GM12892 (cell line): ENCODE measurements around the gene COPZ1.

Experiments
- DNase-seq: peaks from one replicate; pipeline ENCODE4 v3.0.0; 2011; ENCODE audit not compliant: insufficient read length
- FAIRE-seq: peaks from 2 replicates; lab custom pipeline; 2011; peaks lifted over from hg19 to GRCh38; lab: Jason Lieb, UNC
- POLR2A ChIP-seq: IDR thresholded peaks from 2 replicates; pipeline ENCODE4 v1.6.1; 2011; ENCODE audit warnings: low read depth, low read length, control low read depth
- POLR2AphosphoS5 ChIP-seq: IDR thresholded peaks from 2 replicates; pipeline ENCODE4 v1.6.1; 2011; ENCODE audit warnings: low read depth, low read length, control low read depth
- TAF1 ChIP-seq: IDR thresholded peaks from 2 replicates; pipeline ENCODE4 v1.6.1; 2011; ENCODE audit warnings: low read depth, mild to moderate bottlenecking, control low read depth, low read length, borderline replicate concordance

The COPZ1 gene

GRCh38 chr12:54369597-54370131 lies 44.7 kb downstream of the COPZ1 start:
- FAIRE-seq: no peak
- no peak for DNase-seq
- TF ChIP-seq TAF1 (no peak), POLR2A (no peak), POLR2AphosphoS5 (no peak)

DNA sequence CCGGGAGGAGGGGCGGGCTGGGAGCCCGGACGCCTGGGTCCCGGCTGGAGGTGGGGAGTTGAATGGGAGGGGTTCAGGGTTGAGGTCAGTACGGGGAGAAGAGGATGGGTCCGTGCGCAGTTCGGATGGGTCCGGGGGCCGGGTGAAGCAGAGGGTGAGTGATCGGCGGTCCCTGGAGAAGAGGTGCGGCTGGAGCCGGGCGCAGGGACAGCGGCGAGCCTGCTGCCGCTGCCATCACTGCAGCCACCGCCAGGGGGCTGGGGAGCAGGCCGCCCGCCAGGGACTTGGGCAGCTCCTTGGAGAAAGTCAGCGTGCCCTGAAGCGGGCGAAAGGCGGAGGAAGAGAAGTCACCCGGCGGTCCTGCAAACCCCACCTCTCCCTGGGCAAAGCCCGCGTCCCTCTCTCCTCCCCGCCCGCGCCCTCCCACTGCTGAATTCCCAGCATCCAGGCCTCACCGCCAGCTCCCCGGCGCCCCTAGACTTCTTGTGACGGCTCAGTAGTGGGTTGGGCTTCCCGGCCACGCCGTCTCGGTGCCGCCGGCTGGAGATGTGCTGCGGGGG lies 45.3 kb downstream of the COPZ1 start:
- TF ChIP-seq TAF1: no peak
- TF ChIP-seq POLR2AphosphoS5: no peak
- TF ChIP-seq POLR2A: no peak
- no peak for DNase-seq
- no peak for FAIRE-seq

DNA sequence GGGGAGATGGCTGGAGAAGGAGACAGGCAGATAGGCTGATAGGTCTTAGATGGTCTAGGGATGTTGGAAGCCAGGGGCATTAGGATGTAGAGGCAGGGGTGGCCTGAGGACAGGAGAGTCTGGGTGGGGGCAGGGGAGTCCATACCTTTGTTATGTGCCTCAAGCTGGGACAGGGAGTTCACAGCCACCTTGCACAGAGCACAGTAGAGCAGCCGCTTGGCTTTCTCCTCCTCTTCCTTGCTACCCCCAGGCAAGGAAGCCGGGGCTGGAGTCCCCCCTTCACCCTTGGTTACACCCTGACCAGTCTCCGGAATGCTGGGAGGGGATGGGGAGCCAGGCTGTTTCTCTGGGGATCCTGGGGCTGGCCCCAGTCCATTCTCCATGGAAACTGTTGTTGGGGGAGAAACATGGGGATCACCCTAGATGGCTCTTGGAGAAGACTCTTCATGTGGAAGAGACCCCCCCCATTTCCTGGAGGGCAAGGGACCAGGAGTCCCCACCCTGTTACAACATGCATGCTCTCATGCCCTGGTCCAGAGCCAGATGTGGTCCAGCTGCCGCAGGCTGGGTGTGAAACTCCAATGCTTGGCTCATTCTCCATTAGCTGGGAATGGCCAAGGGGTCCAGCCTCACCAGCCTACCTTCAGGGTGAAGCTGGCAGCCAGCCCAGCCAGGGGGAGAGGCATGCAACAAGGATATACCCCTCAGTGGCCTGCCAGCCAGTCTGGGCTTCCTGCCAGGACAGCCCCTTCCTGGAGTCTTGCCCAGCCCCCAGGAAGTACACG lies 46.6 kb downstream of the COPZ1 start:
- TF ChIP-seq TAF1 (no peak), POLR2A (no peak), POLR2AphosphoS5 (no peak)
- FAIRE-seq (no peak), DNase-seq (no peak)

DNA sequence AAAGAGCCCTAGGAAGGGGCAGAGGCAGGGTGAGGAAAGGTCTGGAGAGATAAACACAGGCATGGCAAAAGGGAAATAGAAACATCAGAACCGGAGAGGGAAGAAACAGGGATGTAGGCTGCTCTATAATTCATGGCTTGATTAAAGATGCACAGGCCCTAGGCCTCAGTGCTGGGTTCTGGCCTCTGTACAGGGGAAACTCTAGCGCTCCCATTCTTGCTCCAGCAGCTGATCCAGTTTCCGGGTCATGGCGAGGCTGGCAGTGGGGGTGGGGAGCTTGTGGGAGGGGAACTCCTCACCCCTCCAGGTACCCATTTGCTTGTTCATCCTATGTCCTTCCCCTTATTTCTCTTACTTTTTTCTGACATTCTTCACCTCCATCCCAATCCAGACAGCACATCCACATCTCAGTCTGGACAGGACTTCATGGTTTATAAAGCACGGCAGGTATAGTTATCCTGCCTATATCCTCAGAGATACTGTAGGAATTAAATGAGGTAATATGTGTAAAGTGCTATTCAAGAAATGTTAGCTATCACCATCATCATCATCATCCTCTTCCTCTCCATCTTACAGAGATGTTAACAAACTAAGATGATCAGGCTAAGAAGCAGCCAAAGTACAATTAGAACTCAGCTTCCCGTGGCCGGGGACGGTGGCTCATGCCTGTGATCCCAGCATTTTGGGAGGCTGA lies 47.3 kb downstream of the COPZ1 start:
- FAIRE-seq (no peak), DNase-seq (no peak)
- no peak for TF ChIP-seq POLR2AphosphoS5
- TF ChIP-seq TAF1: no peak
- no peak for TF ChIP-seq POLR2A

- DNase-seq (no peak), FAIRE-seq (no peak)
- TF ChIP-seq TAF1 (no peak), POLR2AphosphoS5 (no peak), POLR2A (no peak)
These were observed 49.0 kb downstream of the COPZ1 start for GRCh38 chr12:54373649-54374561.

DNA sequence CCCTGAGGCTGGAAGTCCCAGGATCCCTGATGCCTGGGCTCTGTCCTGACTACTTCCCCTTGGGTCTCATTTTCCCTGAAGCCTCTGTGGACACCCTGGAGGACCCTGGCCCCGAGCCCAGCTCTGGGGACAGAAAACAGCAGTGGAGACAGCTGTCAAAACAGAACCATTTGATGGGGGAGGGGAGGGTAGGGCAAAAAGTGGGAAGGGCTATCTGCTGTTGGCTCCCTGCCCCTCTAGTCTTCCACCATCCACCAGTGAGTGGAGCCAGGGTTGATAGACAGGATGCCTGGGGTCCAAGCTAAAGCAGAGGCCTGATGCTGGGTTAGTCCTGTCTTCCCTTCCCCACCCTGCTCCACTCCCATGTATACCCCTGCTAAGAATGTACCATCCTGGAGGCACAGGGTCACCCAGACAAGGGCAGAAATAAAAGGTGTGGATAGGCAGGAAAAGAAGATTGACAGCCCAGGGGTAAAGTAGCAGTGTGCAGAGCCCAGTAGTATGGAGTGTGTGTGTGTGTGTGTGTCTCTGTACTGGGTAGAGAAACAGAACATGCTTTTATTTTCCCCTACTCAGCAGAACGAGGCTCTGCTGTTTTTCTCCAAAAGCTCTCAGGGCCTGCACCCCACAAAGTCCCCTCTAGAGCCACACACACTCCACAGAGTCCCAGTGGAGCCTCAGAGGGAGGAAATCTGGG lies 49.8 kb downstream of the COPZ1 start:
- TF ChIP-seq POLR2AphosphoS5: no peak
- no peak for TF ChIP-seq POLR2A
- TF ChIP-seq TAF1: no peak
- DNase-seq: no peak
- no peak for FAIRE-seq

DNA sequence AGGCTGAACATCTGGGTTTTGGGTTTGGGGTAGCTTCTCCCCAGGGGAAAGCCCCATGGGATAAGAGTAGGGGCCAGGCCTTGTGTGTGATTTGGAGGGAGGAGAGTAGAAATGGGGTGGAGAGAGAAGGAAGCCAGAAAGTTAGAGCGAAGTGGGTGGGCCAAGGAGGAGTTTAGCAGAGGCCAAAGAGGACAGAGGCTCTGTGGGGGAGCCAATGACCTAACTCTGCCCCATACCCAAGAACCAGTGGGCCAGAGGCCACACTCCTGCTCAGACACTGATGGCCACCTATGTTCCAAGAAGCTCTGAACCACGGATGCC lies 50.3 kb downstream of the COPZ1 start:
- DNase-seq (no peak), FAIRE-seq (no peak)
- TF ChIP-seq TAF1 (no peak), POLR2AphosphoS5 (no peak), POLR2A (no peak)

DNA sequence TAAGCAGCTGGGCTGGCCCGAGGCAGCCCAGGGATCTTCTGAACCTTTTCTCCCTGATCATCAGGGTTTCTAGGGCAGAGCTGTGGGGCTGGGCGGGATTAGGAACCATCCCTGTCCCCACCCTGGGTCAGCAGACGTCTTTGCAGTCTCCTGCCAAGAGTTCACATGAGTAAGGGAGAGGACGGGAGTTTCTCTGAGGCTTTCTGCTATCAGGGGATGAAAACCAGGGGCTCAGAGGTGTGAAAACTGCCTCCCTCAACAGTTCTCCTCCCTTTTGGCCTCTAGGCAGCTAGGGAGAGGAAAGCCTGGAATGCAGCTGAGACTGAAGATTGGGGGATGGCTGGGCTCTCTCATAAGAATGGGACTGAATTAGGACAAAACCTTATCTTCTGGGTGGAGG lies 51.7 kb downstream of the COPZ1 start:
- FAIRE-seq (no peak), DNase-seq (no peak)
- no peak for TF ChIP-seq POLR2AphosphoS5
- no peak for TF ChIP-seq TAF1
- no peak for TF ChIP-seq POLR2A

- DNase-seq: no peak
- no peak for FAIRE-seq
These were observed 52.1 kb downstream of the COPZ1 start for GRCh38 chr12:54377007-54377406.

DNA sequence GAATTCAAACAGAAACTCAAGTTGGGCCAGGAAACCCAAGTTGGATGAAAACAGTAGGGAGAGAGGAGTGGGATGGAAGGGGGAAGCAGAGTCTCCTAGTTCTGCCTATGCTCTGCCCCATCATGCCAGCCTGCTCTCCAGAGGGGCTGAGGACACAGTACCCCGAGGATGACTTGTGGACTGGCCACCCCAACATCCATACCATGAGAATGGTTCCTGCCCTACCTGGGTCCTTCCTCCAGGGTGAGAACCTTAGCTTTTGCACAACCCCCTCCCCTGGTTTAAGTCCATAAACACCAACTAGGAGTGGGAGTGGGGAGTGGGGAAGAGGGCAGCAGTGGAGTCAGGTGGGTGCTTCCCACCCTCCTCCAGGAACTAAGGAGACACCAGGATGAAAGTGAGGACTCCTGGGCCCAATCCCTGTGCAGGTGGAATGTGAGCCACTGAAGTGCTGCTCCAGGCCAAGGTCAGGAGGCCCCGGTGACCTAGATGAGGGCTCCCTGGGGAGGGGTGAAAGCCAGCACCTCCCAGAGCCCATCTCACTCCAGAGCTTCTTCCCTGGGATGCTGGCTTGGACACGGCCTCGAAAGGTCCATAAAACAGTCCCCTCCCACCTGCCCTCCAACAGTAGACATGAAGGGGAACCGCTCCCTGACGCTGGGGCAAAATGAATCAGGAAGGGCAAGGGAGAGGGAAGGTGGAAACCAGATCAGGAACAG lies 53.0 kb downstream of the COPZ1 start:
- DNase-seq (no peak), FAIRE-seq (no peak)
- TF ChIP-seq POLR2A: no peak
- TF ChIP-seq POLR2AphosphoS5: no peak
- no peak for TF ChIP-seq TAF1

More at GRCh38 chr12:54377007-54377406, 52.1 kb downstream of the COPZ1 start:
- TF ChIP-seq POLR2A (no peak), TAF1 (no peak), POLR2AphosphoS5 (no peak)
